Keratinocyte (primary cell): ENCODE data around the gene TMEM181. TPM values are rescaled to one million over a fixed set of nuclear protein-coding genes. Genes with fewer than 3 reads are reported as not detected.
"Not testable (repeated sequence)": the region's sequence is repeated elsewhere in the genome, so short reads cannot be mapped to it uniquely, and the experiment has no call there.

Source experiments
- DNase-seq: peaks from one replicate; pipeline ENCODE4 v3.0.0-alpha.2; 2011; ENCODE audit warnings: low read depth, missing footprints, low spot score
- FAIRE-seq: peaks from 2 replicates; lab custom pipeline; 2011; peaks lifted over from hg19 to GRCh38; lab: Jason Lieb, UNC
- H2AFZ ChIP-seq: 2 replicates; pipeline ENCODE4 v1.6.0; 2012; ENCODE audit warnings: low read length, control low read depth, inconsistent platforms; ENCODE audit not compliant: control insufficient read depth
- H3K27ac ChIP-seq: 2 replicates; pipeline ENCODE4 v1.5.1; 2011; ENCODE audit warnings: low read length; ENCODE audit not compliant: control insufficient read depth, insufficient read depth
- H3K27me3 ChIP-seq: 3 replicates; pipeline ENCODE4 v1.6.0; 2011; ENCODE audit warnings: low read length; ENCODE audit not compliant: control insufficient read depth, insufficient read depth; ENCODE audit errors: extremely low read depth
- H3K36me3 ChIP-seq, 2 experiments: 2 replicates in 1 of 2; 3 replicates in 1 of 2; pipeline ENCODE4 v1.5.1; 2011; ENCODE audit warnings: low read length in 2 of 2, mild to moderate bottlenecking in 1 of 2; ENCODE audit not compliant: control insufficient read depth in 2 of 2, insufficient read depth in 2 of 2; ENCODE audit errors: extremely low read depth in 1 of 2
- H3K4me1 ChIP-seq: 3 replicates; pipeline ENCODE4 v1.5.1; 2011; ENCODE audit warnings: low read length; ENCODE audit not compliant: control insufficient read depth, insufficient read depth; ENCODE audit errors: extremely low read depth
- H3K4me2 ChIP-seq: 3 replicates; pipeline ENCODE4 v1.6.0; 2011; ENCODE audit warnings: low read depth, low read length; ENCODE audit not compliant: control insufficient read depth, insufficient read depth; ENCODE audit errors: extremely low read depth
- H3K4me3 ChIP-seq, 3 experiments: fragments of 200-600 bp in 1 of 3; sonication (generic) in 1 of 3; 2 replicates in 2 of 3; 3 replicates in 1 of 3; pipeline ENCODE4 v1.5.1; 2011 to 2016; ENCODE audit warnings: low read length in 3 of 3, mild to moderate bottlenecking in 3 of 3, control low read depth in 2 of 3, inconsistent platforms in 1 of 3, low read depth in 1 of 3, mixed read lengths in 1 of 3, mixed run types in 1 of 3, moderate library complexity in 1 of 3; ENCODE audit not compliant: control insufficient read depth in 2 of 3, insufficient read depth in 2 of 3; ENCODE audit errors: extremely low read depth in 1 of 3
- H3K79me2 ChIP-seq: 2 replicates; pipeline ENCODE4 v1.6.0; 2012; ENCODE audit warnings: low read length; ENCODE audit not compliant: control insufficient read depth, insufficient read depth
- H3K9ac ChIP-seq: 3 replicates; pipeline ENCODE4 v1.6.0; 2011; ENCODE audit warnings: low read length; ENCODE audit not compliant: control insufficient read depth, insufficient read depth; ENCODE audit errors: extremely low read depth
- H3K9me1 ChIP-seq: 3 replicates; pipeline ENCODE4 v1.6.0; 2011; ENCODE audit warnings: low read length; ENCODE audit not compliant: control insufficient read depth, insufficient read depth; ENCODE audit errors: extremely low read depth
- H3K9me3 ChIP-seq: 2 replicates; pipeline ENCODE4 v1.5.1; 2012; ENCODE audit warnings: low read depth, low read length; ENCODE audit not compliant: control insufficient read depth
- H4K20me1 ChIP-seq: 3 replicates; pipeline ENCODE4 v1.6.0; 2011; ENCODE audit warnings: low read length; ENCODE audit not compliant: control insufficient read depth, insufficient read depth; ENCODE audit errors: extremely low read depth
- EZH2 ChIP-seq: IDR thresholded peaks from one replicate; pipeline ENCODE4 v1.6.1; 2012; ENCODE audit warnings: inconsistent platforms, mild to moderate bottlenecking, low read length, moderate library complexity
- dilution Hi-C: fragments of 300-500 bp; cut with MboI; formaldehyde crosslinking; loops from one replicate; pipeline ENCODE4 v1.7.0; 2020; ENCODE audit warnings: low sequenced_read_pairs; ENCODE audit not compliant: extremely low pct_ligation_motif_present
- polyA plus RNA-seq, 5 experiments: library from polyadenylated mRNA; depleted of rRNA in 3 of 5; stranded (reverse) in 3 of 5; stranded (forward) in 1 of 5; unstranded in 1 of 5; fragments of >200 nt; gene quantifications; 1 replicate in 1 of 5; 2 replicates in 3 of 5; 3 replicates in 1 of 5; pipeline versions ENCODE4 v1.2.1 to v1.2.3, GENCODE V29; 2011 to 2012; ENCODE audit warnings: missing spikeins in 2 of 5, low read depth in 1 of 5, low replicate concordance in 1 of 5
- TF ChIP-seq, protein P1 (sequence below), 3 experiments: IDR thresholded peaks in 1 of 3; conservative IDR thresholded peaks in 1 of 3; optimal IDR thresholded peaks in 1 of 3; 2 replicates in 2 of 3; 3 replicates in 1 of 3; pipeline versions ENCODE3 to v1.5.1; 2011; ENCODE audit warnings: low read length in 3 of 3, mild to moderate bottlenecking in 3 of 3, moderate library complexity in 2 of 3, control low read depth in 1 of 3, inconsistent platforms in 1 of 3; ENCODE audit not compliant: insufficient read depth in 2 of 3; ENCODE audit errors: extremely low read depth in 1 of 3

Gene TMEM181
- polyA plus RNA-seq, 1 donor (not counting 4 experiments of a cell fraction or from before 2014, with no cell fraction given), result 31.9 TPM

DNA sequence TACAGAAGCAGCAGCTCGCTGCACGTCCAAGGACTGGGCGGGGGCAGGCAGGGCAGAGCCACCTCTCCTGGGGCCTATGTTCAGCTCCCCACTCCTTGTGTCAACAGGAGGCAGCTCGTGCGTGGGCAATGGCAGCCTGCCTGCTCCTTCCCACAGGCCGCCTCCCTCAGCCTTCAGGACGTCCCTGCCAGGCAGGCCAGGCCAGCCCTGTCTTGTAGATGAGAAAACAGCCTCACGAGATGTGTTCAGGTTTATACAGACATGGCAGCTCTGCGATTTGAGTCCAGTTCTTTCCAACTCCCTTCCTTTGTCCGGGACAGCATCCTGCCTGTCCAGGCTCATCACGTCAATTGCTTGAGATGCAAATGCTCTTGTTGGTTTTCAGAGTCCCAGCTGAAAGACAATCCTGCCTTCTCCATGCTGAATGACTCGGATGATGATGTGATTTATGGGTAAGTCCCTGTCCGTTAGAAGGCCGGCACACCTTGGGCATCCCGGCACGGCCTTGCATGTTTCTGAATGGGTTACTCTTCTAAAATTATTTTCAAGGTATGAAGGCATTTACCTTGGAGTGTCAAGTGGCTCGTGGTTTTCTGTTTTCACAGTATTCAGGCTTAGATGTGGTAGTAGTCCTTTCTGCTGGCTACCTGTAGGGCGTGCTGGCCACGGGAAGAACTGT, 71.2 kb downstream of the TMEM181 start:
- Histone ChIP-seq H3K4me2 (peak overlapping the region; percentile 13), H3K4me3 (no peak overlapping the region), H2AFZ (no peak overlapping the region), H3K27ac (peak overlapping the region; percentile 39), H3K9ac (no peak overlapping the region), H3K9me3 (no peaks in the 10 kb centered on the region), H3K9me1 (no peaks in the 10 kb centered on the region), H3K36me3 (peaks cover 17 to 23% of the 10 kb centered on the region in 2 experiments), H3K27me3 (no peaks in the 10 kb centered on the region), H3K4me1 (peaks cover 11% of the 10 kb centered on the region), H4K20me1 (no peaks in the 10 kb centered on the region), H3K79me2 (peaks cover 3% of the 10 kb centered on the region)
- TF ChIP-seq, protein P1, sequence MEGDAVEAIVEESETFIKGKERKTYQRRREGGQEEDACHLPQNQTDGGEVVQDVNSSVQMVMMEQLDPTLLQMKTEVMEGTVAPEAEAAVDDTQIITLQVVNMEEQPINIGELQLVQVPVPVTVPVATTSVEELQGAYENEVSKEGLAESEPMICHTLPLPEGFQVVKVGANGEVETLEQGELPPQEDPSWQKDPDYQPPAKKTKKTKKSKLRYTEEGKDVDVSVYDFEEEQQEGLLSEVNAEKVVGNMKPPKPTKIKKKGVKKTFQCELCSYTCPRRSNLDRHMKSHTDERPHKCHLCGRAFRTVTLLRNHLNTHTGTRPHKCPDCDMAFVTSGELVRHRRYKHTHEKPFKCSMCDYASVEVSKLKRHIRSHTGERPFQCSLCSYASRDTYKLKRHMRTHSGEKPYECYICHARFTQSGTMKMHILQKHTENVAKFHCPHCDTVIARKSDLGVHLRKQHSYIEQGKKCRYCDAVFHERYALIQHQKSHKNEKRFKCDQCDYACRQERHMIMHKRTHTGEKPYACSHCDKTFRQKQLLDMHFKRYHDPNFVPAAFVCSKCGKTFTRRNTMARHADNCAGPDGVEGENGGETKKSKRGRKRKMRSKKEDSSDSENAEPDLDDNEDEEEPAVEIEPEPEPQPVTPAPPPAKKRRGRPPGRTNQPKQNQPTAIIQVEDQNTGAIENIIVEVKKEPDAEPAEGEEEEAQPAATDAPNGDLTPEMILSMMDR (optimal IDR thresholded peaks at IDR 0.05 in 1 of 3, IDR thresholded peaks at IDR 0.05 in 1 of 3, conservative IDR thresholded peaks at IDR 0.05 in 1 of 3; ENCODE audit: extremely low read depth in 1 of 3, insufficient read depth in 2 of 3, low read length in 3 of 3), result peak in 1 of 3 experiments; percentile 28
- no peak for TF ChIP-seq EZH2
- DNase-seq (no peak), FAIRE-seq (peak; percentile 86)
- dilution Hi-C loops, result no loop called here

- Histone ChIP-seq H3K27me3 (no peaks in the 10 kb centered on the region), H2AFZ (no peak overlapping the region), H3K4me1 (peaks cover 11% of the 10 kb centered on the region), H3K36me3 (peaks cover 21 to 22% of the 10 kb centered on the region in 2 experiments), H3K79me2 (peaks cover 2% of the 10 kb centered on the region), H3K9me3 (no peaks in the 10 kb centered on the region), H4K20me1 (no peaks in the 10 kb centered on the region), H3K4me2 (no peak overlapping the region), H3K9ac (no peak overlapping the region), H3K9me1 (no peaks in the 10 kb centered on the region), H3K4me3 (no peak overlapping the region), H3K27ac (peak overlapping the region; percentile 12)
- FAIRE-seq (no peak), DNase-seq (no peak)
- TF ChIP-seq EZH2, result no peak
- TF ChIP-seq, protein P1 (optimal IDR thresholded peaks at IDR 0.05 in 1 of 3, IDR thresholded peaks at IDR 0.05 in 1 of 3, conservative IDR thresholded peaks at IDR 0.05 in 1 of 3; ENCODE audit: extremely low read depth in 1 of 3, insufficient read depth in 2 of 3, low read length in 3 of 3), result no peak
- dilution Hi-C loops, result no loop called here
Measured at GRCh38 chr6:158631678-158632537, 72.0 kb downstream of the TMEM181 start.

DNA sequence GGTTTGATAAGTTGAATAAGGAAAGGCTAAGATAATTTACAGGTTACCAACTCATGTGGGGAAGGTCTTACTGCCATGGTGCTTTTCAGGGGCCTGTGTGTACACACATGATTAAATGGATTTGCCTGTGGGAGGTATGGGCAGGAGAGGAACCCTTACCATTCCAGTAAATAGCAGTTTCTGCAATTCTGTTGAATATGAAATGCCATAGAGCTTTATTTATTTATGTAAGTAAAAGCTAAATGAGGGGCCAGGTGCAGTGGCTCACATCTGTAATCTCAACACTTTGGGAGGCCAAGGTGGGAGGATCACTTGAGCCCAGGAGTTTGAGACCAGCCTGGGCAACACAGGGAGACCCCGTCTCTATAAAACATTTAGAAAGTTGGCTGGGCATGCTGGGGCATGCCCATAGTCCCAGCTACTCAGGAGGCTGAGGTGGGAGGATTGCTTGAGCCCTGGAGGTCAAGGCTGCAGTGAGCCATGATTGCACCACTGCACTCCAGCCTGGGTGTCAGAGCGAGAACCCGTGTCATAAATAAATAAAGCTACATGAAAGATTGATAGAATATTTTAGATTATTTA, 72.7 kb downstream of the TMEM181 start:
- H3K9me3 ChIP-seq, H4K20me1 ChIP-seq, H3K79me2 ChIP-seq, H3K4me3 ChIP-seq, dilution Hi-C loops, H2AFZ ChIP-seq, H3K9me1 ChIP-seq, H3K9ac ChIP-seq, H3K4me2 ChIP-seq, FAIRE-seq, DNase-seq, H3K27me3 ChIP-seq: not testable (repeated sequence)
- peak overlapping the region; percentile 12 for H3K27ac ChIP-seq
- H3K36me3 ChIP-seq, result peaks cover 22 to 25% of the 10 kb centered on the region in 2 experiments
- peaks cover 11% of the 10 kb centered on the region for H3K4me1 ChIP-seq
